CD4-positive, alpha-beta memory T cell (primary cell): Measurements from ENCODE around the gene KCTD16. TPM values are rescaled to one million over a fixed set of nuclear protein-coding genes. Genes with fewer than 3 reads are reported as not detected.
A peak's percentile ranks its signal among the peaks of the same experiment; 100 is the strongest.

ENCODE experiments used
- CTCF ChIA-PET: fragments of 350-600 bp; sonication (Branson Sonifier 250); formaldehyde crosslinking; loops from one replicate; lab custom pipeline; 2021; ENCODE audit warnings: inconsistent platforms; ENCODE audit not compliant: partially characterized antibody; lab: Charles Lee
- POLR2A ChIA-PET: fragments of 350-600 bp; sonication (Branson Sonifier 250); formaldehyde crosslinking; loops from one replicate; lab custom pipeline; 2021; ENCODE audit not compliant: partially characterized antibody; lab: Charles Lee
- DNase-seq, 5 donors: peaks; one replicate each; pipeline versions ENCODE4 v3.0.0 to v3.0.0-alpha.2; 2020 to 2022; ENCODE audit warnings: mixed read lengths in 1 of 5
- H3K27ac ChIP-seq: one replicate; pipeline ENCODE4 v1.7.0; 2013; ENCODE audit warnings: low read depth, low read length
- H3K27me3 ChIP-seq: 2 replicates; pipeline ENCODE4 v1.7.0; 2013; ENCODE audit warnings: mild to moderate bottlenecking, low read length, moderate library complexity; ENCODE audit not compliant: insufficient read depth
- H3K36me3 ChIP-seq: 2 replicates; pipeline ENCODE4 v1.7.0; 2013; ENCODE audit warnings: mild to moderate bottlenecking, low read length, moderate library complexity; ENCODE audit not compliant: insufficient read depth
- H3K4me1 ChIP-seq: 2 replicates; pipeline ENCODE4 v1.7.0; 2013; ENCODE audit warnings: mild to moderate bottlenecking, low read length, moderate library complexity; ENCODE audit not compliant: insufficient read depth
- H3K4me3 ChIP-seq, 2 donors: one replicate each; pipeline ENCODE4 v1.7.0; 2013; ENCODE audit warnings: low read length in 2 of 2, mild to moderate bottlenecking in 1 of 2
- H3K9me3 ChIP-seq, 2 donors: one replicate each; pipeline ENCODE4 v1.7.0; 2013; ENCODE audit warnings: low read length in 2 of 2, control low read depth in 1 of 2; ENCODE audit not compliant: control insufficient read depth in 1 of 2
- H3K27ac Mint-ChIP-seq, 7 donors: one replicate each; pipeline ENCODE4 v1.8.0; 2020 to 2021; ENCODE audit warnings: mixed read lengths in 7 of 7, mild to moderate bottlenecking in 6 of 7, inconsistent platforms in 3 of 7, moderate library complexity in 3 of 7
- H3K27me3 Mint-ChIP-seq, 2 donors: one replicate each; pipeline ENCODE4 v1.8.0; 2020 to 2021; ENCODE audit warnings: mixed read lengths in 2 of 2
- H3K36me3 Mint-ChIP-seq, 2 donors: one replicate each; pipeline ENCODE4 v1.8.0; 2020 to 2021; ENCODE audit warnings: mixed read lengths in 2 of 2, inconsistent platforms in 1 of 2, mild to moderate bottlenecking in 1 of 2
- H3K4me1 Mint-ChIP-seq, 4 donors: one replicate each; pipeline ENCODE4 v1.8.0; 2020 to 2021; ENCODE audit warnings: mixed read lengths in 4 of 4, mild to moderate bottlenecking in 1 of 4
- H3K4me3 Mint-ChIP-seq, 8 donors: one replicate each; pipeline ENCODE4 v1.8.0; 2020 to 2021; ENCODE audit warnings: mixed read lengths in 8 of 8, mild to moderate bottlenecking in 7 of 8, moderate library complexity in 6 of 8, inconsistent platforms in 3 of 8
- H3K9me3 Mint-ChIP-seq, 8 donors: one replicate each; pipeline ENCODE4 v1.8.0; 2020 to 2021; ENCODE audit warnings: mixed read lengths in 8 of 8, mild to moderate bottlenecking in 5 of 8, inconsistent platforms in 3 of 8, moderate library complexity in 1 of 8
- intact Hi-C: fragments of 100-400 bp; cut with micrococcal nuclease; formaldehyde crosslinking; loops from one replicate; pipeline ENCODE4 v1.15.1; 2023
- polyA plus RNA-seq, 2 donors: library from polyadenylated mRNA; unstranded; fragments of 300-500 nt; fragmentation: Illumina TruSeq; gene quantifications; one replicate each; pipeline ENCODE4 v1.2.3, GENCODE V29; 2021
- total RNA-seq, 2 experiments: library from RNA; stranded (reverse); gene quantifications; one replicate each; pipeline ENCODE4 v1.2.3, GENCODE V29; 2021

The KCTD16 gene
- total and polyA plus RNA-seq, 4 experiments from 2014 or later, result 0.03 to 0.20 (median 0.14) TPM; not detected in 1

DNA sequence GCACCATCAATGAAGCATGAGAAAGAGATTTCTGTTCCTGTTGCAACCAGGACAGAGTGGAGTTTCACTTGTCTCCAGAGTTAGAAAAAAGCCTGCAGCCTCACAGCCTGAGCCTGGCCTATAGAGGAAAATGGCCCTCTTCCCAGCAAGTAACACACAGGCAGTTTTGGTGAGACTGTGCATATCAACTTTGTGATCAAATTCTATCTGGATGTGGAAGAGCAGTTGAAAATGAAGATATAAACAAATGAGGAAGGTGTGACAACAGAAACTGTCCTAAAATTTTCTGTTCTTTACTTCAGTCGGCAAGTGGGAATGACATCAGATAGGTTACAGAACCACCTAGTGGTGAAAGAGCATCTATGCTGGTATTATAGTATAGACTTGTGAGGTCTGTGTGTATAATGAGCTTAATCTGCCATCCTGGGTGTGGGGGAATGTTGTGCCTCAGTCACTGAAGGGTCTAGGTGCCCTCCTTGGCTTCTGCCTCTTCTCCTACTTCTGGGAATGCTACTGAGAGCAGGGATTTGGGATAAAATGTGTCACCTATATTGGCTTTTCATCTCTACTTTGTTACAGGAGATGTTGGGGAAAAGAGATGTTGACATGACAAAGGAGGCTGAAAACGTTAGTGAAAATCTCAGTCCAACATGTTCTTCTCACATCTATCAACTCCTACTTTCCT, 28.4 kb upstream of the KCTD16 start:
- Histone ChIP-seq H3K4me3 (no peak overlapping the region), H3K27ac (no peak overlapping the region), H3K27me3 (no peaks in the 10 kb centered on the region), H3K36me3 (no peaks in the 10 kb centered on the region), H3K9me3 (no peaks in the 10 kb centered on the region), H3K4me1 (no peaks in the 10 kb centered on the region)
- intact Hi-C loops, result loop anchor here (5.0 kb wide), 1 partner anchor 1220 kb away; no protein-coding TSS in a partner anchor
- Mint-ChIP-seq H3K27me3 (peaks cover 4% of the 10 kb centered on the region in 2 donors), H3K4me1 (peaks cover 0 to 3% (median 2%) of the 10 kb centered on the region in 4 donors), H3K4me3 (peak overlapping the region in 1 of 8 donors; percentile 19), H3K27ac (no peak overlapping the region), H3K36me3 (no peaks in the 10 kb centered on the region), H3K9me3 (no peaks in the 10 kb centered on the region)
- DNase-seq, result peak in 4 of 5 donors; percentile 14 to 26 (median 18)
- POLR2A ChIA-PET, result no interaction called here
- CTCF ChIA-PET, result interaction anchor here (0.6 to 3.1 kb wide), 11 partner anchors 9 to 1157 kb away, joined by 3 to 13 read pairs (median 3); partner anchors contain the start of genes KCTD16 and YIPF5

DNA sequence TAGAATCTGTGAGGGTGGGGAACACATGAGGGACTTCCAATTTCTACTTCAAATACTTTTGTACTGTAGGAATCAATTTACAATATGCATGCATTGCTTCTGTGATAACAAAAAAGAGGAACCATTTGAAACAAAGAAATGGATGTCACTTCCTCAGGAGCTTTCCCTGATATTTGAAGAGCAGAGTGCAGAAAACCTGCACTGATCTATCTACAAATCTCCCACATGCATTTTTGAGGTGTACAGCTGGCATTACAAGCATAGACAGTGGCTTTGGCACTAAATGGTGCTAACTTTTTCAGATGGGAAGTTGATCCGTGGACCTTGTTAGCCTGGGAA, 27.9 kb upstream of the KCTD16 start:
- Mint-ChIP-seq H3K27ac (no peak overlapping the region), H3K4me3 (no peak overlapping the region), H3K27me3 (peaks cover 4% of the 10 kb centered on the region in 2 donors), H3K4me1 (peaks cover 0 to 3% (median 2%) of the 10 kb centered on the region in 4 donors), H3K36me3 (no peaks in the 10 kb centered on the region), H3K9me3 (no peaks in the 10 kb centered on the region)
- Histone ChIP-seq H3K36me3 (no peaks in the 10 kb centered on the region), H3K27ac (no peak overlapping the region), H3K27me3 (no peaks in the 10 kb centered on the region), H3K4me1 (no peaks in the 10 kb centered on the region), H3K9me3 (no peaks in the 10 kb centered on the region), H3K4me3 (no peak overlapping the region)
- CTCF ChIA-PET, result interaction anchor here (0.6 to 3.1 kb wide), 11 partner anchors 9 to 1158 kb away, joined by 3 to 13 read pairs (median 3); partner anchors contain the start of genes KCTD16 and YIPF5
- DNase-seq, result no peak
- intact Hi-C loops, result loop anchor here (5.0 kb wide), 1 partner anchor 1220 kb away; no protein-coding TSS in a partner anchor
- POLR2A ChIA-PET, result no interaction called here

GRCh38 chr5:144143625-144144024, 27.0 kb upstream of the KCTD16 start:
- intact Hi-C loops, result loop anchor here (5.0 kb wide), 1 partner anchor 1221 kb away; no protein-coding TSS in a partner anchor
- POLR2A ChIA-PET, result no interaction called here

DNA sequence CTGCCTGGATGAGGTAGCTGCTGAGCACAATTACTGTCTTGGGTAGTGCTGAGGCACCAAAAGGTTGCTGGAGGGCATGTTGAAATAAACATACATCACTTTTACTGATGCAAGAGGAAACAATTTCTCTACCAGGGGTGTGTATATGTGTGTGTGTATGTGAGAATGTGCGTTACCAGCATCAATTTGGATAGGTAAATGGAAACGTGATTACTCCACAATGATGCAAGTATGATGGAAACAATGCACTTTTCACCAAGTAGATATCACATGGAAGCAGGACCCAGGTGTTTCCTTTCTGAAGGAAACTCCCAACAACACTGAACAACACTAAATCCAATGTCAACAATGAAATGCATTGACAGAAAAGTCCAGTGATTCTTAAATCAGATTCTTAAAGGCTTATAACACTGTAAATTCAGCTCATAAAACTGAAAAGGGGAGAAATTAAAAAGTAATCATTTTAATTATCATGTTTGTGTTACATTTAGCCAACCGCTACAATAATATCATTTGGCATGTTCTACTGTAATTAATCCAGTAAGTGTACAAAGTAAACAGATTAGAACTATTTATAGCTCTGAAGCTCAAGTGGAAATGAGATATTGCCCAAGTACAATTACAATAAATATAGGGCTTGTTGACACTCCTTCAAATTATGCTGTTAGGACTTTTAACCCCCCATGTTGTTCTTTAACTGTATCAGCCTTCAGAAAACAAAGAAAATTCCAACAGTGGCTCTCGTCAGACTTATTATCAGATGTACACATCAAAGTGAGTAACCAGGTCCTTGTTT, 25.5 kb upstream of the KCTD16 start:
- peaks cover 2 to 4% of the 10 kb centered on the region in 2 donors for H3K27me3 Mint-ChIP-seq
- intact Hi-C loops, result loop anchor here (5.0 kb wide), 1 partner anchor 1223 kb away; no protein-coding TSS in a partner anchor
- Histone ChIP-seq H3K9me3 (no peaks in the 10 kb centered on the region), H3K4me3 (no peak overlapping the region), H3K27me3 (no peaks in the 10 kb centered on the region), H3K36me3 (no peaks in the 10 kb centered on the region), H3K4me1 (no peaks in the 10 kb centered on the region), H3K27ac (no peak overlapping the region)
- CTCF ChIA-PET, result interaction anchor here (1.4 kb wide), 1 partner anchor 59 kb away, joined by 3 read pairs; no protein-coding TSS in a partner anchor
- peaks cover 0 to 3% (median 2%) of the 10 kb centered on the region in 4 donors for H3K4me1 Mint-ChIP-seq
- H3K27ac Mint-ChIP-seq, result no peak overlapping the region
- H3K36me3 Mint-ChIP-seq, result no peaks in the 10 kb centered on the region
- H3K9me3 Mint-ChIP-seq, result no peaks in the 10 kb centered on the region
- H3K4me3 Mint-ChIP-seq, result no peak overlapping the region
- DNase-seq, result no peak
- POLR2A ChIA-PET, result no interaction called here

More at GRCh38 chr5:144143625-144144024, 27.0 kb upstream of the KCTD16 start:
- Mint-ChIP-seq H3K36me3 (no peaks in the 10 kb centered on the region), H3K27ac (peak overlapping the region in 1 of 7 donors; percentile 14), H3K4me3 (peak overlapping the region in 1 of 8 donors; percentile 4), H3K4me1 (peaks cover 0 to 3% (median 2%) of the 10 kb centered on the region in 4 donors), H3K9me3 (no peaks in the 10 kb centered on the region), H3K27me3 (peaks cover 4% of the 10 kb centered on the region in 2 donors)
- CTCF ChIA-PET, result interaction anchor here (1.3 to 3.1 kb wide), 2 partner anchors 10 to 50 kb away, joined by 3 to 13 read pairs; no protein-coding TSS in a partner anchor
- H3K4me1 ChIP-seq, result no peaks in the 10 kb centered on the region
- no peak overlapping the region for H3K4me3 ChIP-seq
- H3K36me3 ChIP-seq, result no peaks in the 10 kb centered on the region
- H3K27me3 ChIP-seq, result no peaks in the 10 kb centered on the region
- H3K27ac ChIP-seq, result no peak overlapping the region
- H3K9me3 ChIP-seq, result no peaks in the 10 kb centered on the region
- no peak for DNase-seq

- Mint-ChIP-seq H3K36me3 (no peaks in the 10 kb centered on the region), H3K4me3 (no peak overlapping the region), H3K4me1 (no peaks in the 10 kb centered on the region), H3K27ac (peak overlapping the region in 1 of 7 donors; percentile 25), H3K27me3 (no peaks in the 10 kb centered on the region), H3K9me3 (no peaks in the 10 kb centered on the region)
- no peak for DNase-seq
- Histone ChIP-seq H3K4me3 (no peak overlapping the region), H3K27me3 (no peaks in the 10 kb centered on the region), H3K4me1 (no peaks in the 10 kb centered on the region), H3K27ac (no peak overlapping the region), H3K9me3 (no peaks in the 10 kb centered on the region), H3K36me3 (no peaks in the 10 kb centered on the region)
- ChIA-PET POLR2A (no interaction called here), CTCF (no interaction called here)
- intact Hi-C loops, result no loop called here
Observed at GRCh38 chr5:144151026-144151425, 19.6 kb upstream of the KCTD16 start.

DNA sequence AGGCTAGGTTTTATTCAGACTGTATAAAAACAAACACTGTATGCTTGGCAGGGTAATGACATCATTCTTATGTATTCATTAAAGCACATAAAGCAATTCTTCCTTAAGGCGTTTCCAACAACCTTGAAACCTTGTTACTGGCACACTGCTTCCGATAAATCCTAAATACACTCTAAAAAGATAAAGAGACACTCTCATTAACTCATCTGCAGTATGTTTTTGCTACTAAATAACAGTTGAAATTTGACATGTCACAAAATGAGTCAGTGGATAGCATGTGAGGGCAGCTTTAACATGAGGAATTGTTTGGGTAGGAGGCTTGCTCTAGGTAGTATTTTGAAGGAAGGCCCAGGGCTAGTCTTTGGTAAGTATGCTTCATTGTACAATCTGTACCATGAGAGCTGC, 13.9 kb upstream of the KCTD16 start:
- Histone ChIP-seq H3K36me3 (peaks cover 19% of the 10 kb centered on the region), H3K27me3 (no peaks in the 10 kb centered on the region), H3K27ac (no peak overlapping the region), H3K4me1 (no peaks in the 10 kb centered on the region), H3K4me3 (no peak overlapping the region), H3K9me3 (no peaks in the 10 kb centered on the region)
- H3K27me3 Mint-ChIP-seq, result no peaks in the 10 kb centered on the region
- peaks cover 0 to 3% (median 0%) of the 10 kb centered on the region in 4 donors for H3K4me1 Mint-ChIP-seq
- DNase-seq, result no peak
- intact Hi-C loops, result no loop called here
- peaks cover 12 to 26% of the 10 kb centered on the region in 2 donors for H3K36me3 Mint-ChIP-seq
- ChIA-PET CTCF (no interaction called here), POLR2A (interaction anchor here (0.8 to 1.4 kb wide), 2 partner anchors 9 to 31 kb away, joined by 3 to 5 read pairs; no protein-coding TSS in a partner anchor)
- no peaks in the 10 kb centered on the region for H3K9me3 Mint-ChIP-seq
- no peak overlapping the region for H3K4me3 Mint-ChIP-seq
- peak overlapping the region in 6 of 7 donors; percentile 22 to 76 (median 60) for H3K27ac Mint-ChIP-seq

DNA sequence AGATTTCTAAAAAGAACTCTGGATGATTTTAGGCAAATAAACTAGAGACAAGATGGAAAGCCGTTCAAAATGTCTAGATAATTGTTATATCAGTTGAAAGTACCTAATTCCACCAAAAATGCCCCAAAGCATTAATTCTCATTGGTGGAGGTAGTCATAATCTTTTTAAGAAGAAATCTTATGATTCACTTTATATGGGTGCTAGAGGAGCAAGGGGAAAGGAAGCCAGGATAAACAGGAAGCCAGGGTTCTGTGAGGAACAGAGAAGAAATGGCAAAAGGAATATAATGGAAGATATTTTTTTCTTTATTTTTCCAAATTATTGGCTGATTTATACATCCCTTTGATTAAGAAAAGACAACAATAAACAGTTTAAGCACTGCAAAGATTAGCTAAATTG, 8.0 kb upstream of the KCTD16 start:
- Histone ChIP-seq H3K4me1 (peaks cover 14% of the 10 kb centered on the region), H3K4me3 (no peak overlapping the region), H3K9me3 (no peaks in the 10 kb centered on the region), H3K27me3 (no peaks in the 10 kb centered on the region), H3K27ac (no peak overlapping the region), H3K36me3 (peaks cover 51% of the 10 kb centered on the region)
- Mint-ChIP-seq H3K27ac (peak overlapping the region in 5 of 7 donors; percentile 18 to 76 (median 34)), H3K9me3 (no peaks in the 10 kb centered on the region), H3K36me3 (peaks cover 32 to 69% of the 10 kb centered on the region in 2 donors), H3K27me3 (no peaks in the 10 kb centered on the region), H3K4me1 (peaks cover 6 to 16% (median 13%) of the 10 kb centered on the region in 4 donors), H3K4me3 (no peak overlapping the region)
- CTCF ChIA-PET, result no interaction called here
- no peak for DNase-seq
- intact Hi-C loops, result no loop called here
- POLR2A ChIA-PET, result no interaction called here
